ENCODE data around the gene AUNIP. TPM values are rescaled to one million over a fixed set of nuclear protein-coding genes. Genes with fewer than 3 reads are reported as not detected.
A peak's percentile ranks its signal among the peaks of the same experiment; 100 is the strongest.

Gene AUNIP
- total RNA-seq, 1 donor from 2014 or later, result 6.2 TPM

- TF ChIP-seq, protein P1, sequence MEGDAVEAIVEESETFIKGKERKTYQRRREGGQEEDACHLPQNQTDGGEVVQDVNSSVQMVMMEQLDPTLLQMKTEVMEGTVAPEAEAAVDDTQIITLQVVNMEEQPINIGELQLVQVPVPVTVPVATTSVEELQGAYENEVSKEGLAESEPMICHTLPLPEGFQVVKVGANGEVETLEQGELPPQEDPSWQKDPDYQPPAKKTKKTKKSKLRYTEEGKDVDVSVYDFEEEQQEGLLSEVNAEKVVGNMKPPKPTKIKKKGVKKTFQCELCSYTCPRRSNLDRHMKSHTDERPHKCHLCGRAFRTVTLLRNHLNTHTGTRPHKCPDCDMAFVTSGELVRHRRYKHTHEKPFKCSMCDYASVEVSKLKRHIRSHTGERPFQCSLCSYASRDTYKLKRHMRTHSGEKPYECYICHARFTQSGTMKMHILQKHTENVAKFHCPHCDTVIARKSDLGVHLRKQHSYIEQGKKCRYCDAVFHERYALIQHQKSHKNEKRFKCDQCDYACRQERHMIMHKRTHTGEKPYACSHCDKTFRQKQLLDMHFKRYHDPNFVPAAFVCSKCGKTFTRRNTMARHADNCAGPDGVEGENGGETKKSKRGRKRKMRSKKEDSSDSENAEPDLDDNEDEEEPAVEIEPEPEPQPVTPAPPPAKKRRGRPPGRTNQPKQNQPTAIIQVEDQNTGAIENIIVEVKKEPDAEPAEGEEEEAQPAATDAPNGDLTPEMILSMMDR (conservative IDR thresholded peaks at IDR 0.05; ENCODE audit: low read depth, low read length), result no peak
- no peak for DNase-seq (ENCODE audit: low read depth)
- peak overlapping the region; percentile 74 for H3K4me3 ChIP-seq (ENCODE audit: low read depth, low read length)
Measured at GRCh38 chr1:25858494-25858893, 763 bp downstream of the AUNIP start.

GRCh38 chr1:25856856-25857255 lies 2.4 kb downstream of the AUNIP start:
- DNase-seq (ENCODE audit: low read depth), result no peak
- TF ChIP-seq, protein P1 (conservative IDR thresholded peaks at IDR 0.05; ENCODE audit: low read depth, low read length), result no peak
- H3K4me3 ChIP-seq (ENCODE audit: low read depth, low read length), result no peak overlapping the region

DNA sequence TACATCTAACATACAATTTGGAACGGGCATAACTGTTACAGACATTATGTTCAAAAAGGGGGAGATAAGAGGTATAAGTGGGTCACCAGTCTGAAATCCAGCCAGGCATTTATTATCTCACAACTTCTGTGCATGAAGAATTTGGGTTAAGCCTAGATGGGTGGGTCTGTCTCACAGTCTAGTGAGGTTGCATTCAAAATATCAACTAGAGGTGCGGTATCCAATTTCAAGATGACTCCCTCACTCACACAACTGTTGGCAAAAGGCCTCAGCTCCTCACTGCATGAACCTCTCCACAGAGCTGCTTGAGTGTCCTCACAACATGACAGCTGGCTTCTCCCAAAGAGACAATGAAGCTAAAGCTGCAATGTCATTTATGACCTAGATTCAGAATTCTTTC lies 4.7 kb downstream of the AUNIP start:
- H3K4me3 ChIP-seq (ENCODE audit: low read depth, low read length), result no peak overlapping the region
- no peak for DNase-seq (ENCODE audit: low read depth)
- TF ChIP-seq, protein P1 (conservative IDR thresholded peaks at IDR 0.05; ENCODE audit: low read depth, low read length), result no peak

GRCh38 chr1:25848531-25848930 lies 10.7 kb downstream of the AUNIP start:
- no peak for DNase-seq (ENCODE audit: low read depth)
- no peak overlapping the region for H3K4me3 ChIP-seq (ENCODE audit: low read depth, low read length)
- TF ChIP-seq, protein P1 (conservative IDR thresholded peaks at IDR 0.05; ENCODE audit: low read depth, low read length), result no peak

GRCh38 chr1:25847929-25848328 lies 11.3 kb downstream of the AUNIP start:
- DNase-seq (ENCODE audit: low read depth), result no peak
- TF ChIP-seq, protein P1 (conservative IDR thresholded peaks at IDR 0.05; ENCODE audit: low read depth, low read length), result no peak
- H3K4me3 ChIP-seq (ENCODE audit: low read depth, low read length), result no peak overlapping the region

DNA sequence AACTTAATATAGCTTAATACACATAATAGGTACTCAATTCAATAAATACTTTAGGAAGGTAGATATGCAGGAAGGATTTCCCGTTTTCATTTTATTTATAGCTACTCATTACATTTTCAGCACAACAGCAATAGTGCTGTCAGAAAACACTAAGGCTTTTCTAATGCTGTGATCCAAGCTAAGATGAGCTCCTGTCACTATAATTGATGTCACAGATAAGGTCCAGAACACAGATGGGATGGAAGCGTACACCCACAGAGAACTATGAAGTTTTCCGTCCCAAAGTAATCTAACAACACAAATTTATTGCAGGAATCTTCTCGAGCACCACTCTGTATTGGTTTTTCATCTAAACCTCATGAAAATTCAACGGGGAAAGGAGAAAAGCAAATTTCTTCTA lies 13.6 kb downstream of the AUNIP start:
- H3K4me3 ChIP-seq (ENCODE audit: low read depth, low read length), result no peak overlapping the region
- TF ChIP-seq, protein P1 (conservative IDR thresholded peaks at IDR 0.05; ENCODE audit: low read depth, low read length), result no peak
- no peak for DNase-seq (ENCODE audit: low read depth)

GRCh38 chr1:25844536-25845337 lies 14.5 kb downstream of the AUNIP start:
- TF ChIP-seq, protein P1 (conservative IDR thresholded peaks at IDR 0.05; ENCODE audit: low read depth, low read length), result no peak
- peak; percentile 31 for DNase-seq (ENCODE audit: low read depth)
- H3K4me3 ChIP-seq (ENCODE audit: low read depth, low read length), result no peak overlapping the region
